OCI-LY7 (cell line): Measurements from ENCODE around the gene MARCHF9. TPM values are rescaled to one million over a fixed set of nuclear protein-coding genes. Genes with fewer than 3 reads are reported as not detected.

Source experiments
- BruUV-seq: library from RNA; stranded (reverse); fragments of 400-500 nt; replicated peaks from 2 replicates; lab custom pipeline; 2021; lab: Mats Ljungman, UMichigan
- CTCF ChIA-PET: fragments of 300-600 bp; sonication (Branson Sonifier 250); formaldehyde crosslinking; loops from one replicate; lab custom pipeline; 2022; ENCODE audit warnings: antibody characterized with exemption; ENCODE audit not compliant: unreplicated experiment; lab: Charles Lee
- POLR2A ChIA-PET: fragments of 300-600 bp; sonication (Branson Sonifier 250); formaldehyde crosslinking; loops from one replicate; lab custom pipeline; 2022; ENCODE audit warnings: antibody characterized with exemption; lab: Charles Lee
- DNase-seq: peaks from one replicate; pipeline ENCODE4 v3.0.0-alpha.2; 2015; ENCODE audit warnings: low spot score
- H2AFZ ChIP-seq: fragments of 200-600 bp; sonication (generic), shearing (Covaris generic); 2 replicates; pipeline ENCODE4 v1.6.1; 2014; ENCODE audit warnings: mild to moderate bottlenecking, antibody characterized with exemption, low read length, moderate library complexity
- H3K27ac ChIP-seq: fragments of 200-600 bp; sonication (generic); 2 replicates; pipeline ENCODE4 v1.5.1; 2014; ENCODE audit warnings: mixed run types, low read depth, mild to moderate bottlenecking, moderate library complexity, low read length, inconsistent platforms; ENCODE audit not compliant: poor library complexity, severe bottlenecking
- H3K36me3 ChIP-seq: fragments of 200-600 bp; sonication (generic); 2 replicates; pipeline ENCODE4 v1.6.1; 2014; ENCODE audit warnings: mild to moderate bottlenecking, antibody characterized with exemption, low read length, moderate library complexity, mixed read lengths; ENCODE audit not compliant: insufficient read depth
- H3K4me1 ChIP-seq: fragments of 200-600 bp; sonication (generic); 2 replicates; pipeline ENCODE4 v1.5.1; 2014; ENCODE audit warnings: mild to moderate bottlenecking, low read length; ENCODE audit not compliant: insufficient read depth, poor library complexity, severe bottlenecking
- H3K4me2 ChIP-seq: fragments of 200-600 bp; sonication (generic); 2 replicates; pipeline ENCODE4 v1.6.1; 2014; ENCODE audit warnings: mild to moderate bottlenecking, low read length
- H3K4me3 ChIP-seq: fragments of 200-600 bp; sonication (generic); 2 replicates; pipeline ENCODE4 v1.5.1; 2014; ENCODE audit warnings: mild to moderate bottlenecking, low read depth, low read length; ENCODE audit not compliant: poor library complexity, severe bottlenecking
- H3K79me2 ChIP-seq: fragments of 200-600 bp; sonication (generic); 2 replicates; pipeline ENCODE4 v1.6.1; 2016; ENCODE audit warnings: low read depth, mild to moderate bottlenecking, low read length, moderate library complexity, mixed read lengths; ENCODE audit not compliant: insufficient read depth
- H3K9me2 ChIP-seq: fragments of 200-600 bp; sonication (generic); 2 replicates; pipeline ENCODE4 v1.6.1; 2016; ENCODE audit warnings: mild to moderate bottlenecking, low read length, mixed read lengths; ENCODE audit not compliant: insufficient read depth
- H3K9me3 ChIP-seq: fragments of 200-600 bp; sonication (generic); 2 replicates; pipeline ENCODE4 v1.6.1; 2014; ENCODE audit warnings: mild to moderate bottlenecking, mixed run types, low read length, mixed read lengths
- H4K20me1 ChIP-seq: fragments of 200-600 bp; sonication (generic); 2 replicates; pipeline ENCODE4 v1.6.1; 2014; ENCODE audit warnings: mild to moderate bottlenecking, antibody characterized with exemption, low read length, moderate library complexity, mixed read lengths; ENCODE audit not compliant: insufficient read depth
- EZH2phosphoT487 ChIP-seq: fragments of 200-600 bp; sonication (generic); IDR thresholded peaks from 2 replicates; pipeline ENCODE4 v1.6.1; 2018; ENCODE audit warnings: low read depth, borderline replicate concordance, mild to moderate bottlenecking, mixed run types, antibody characterized with exemption, low read length, moderate library complexity, mixed read lengths
- intact Hi-C: fragments of 100-400 bp; cut with micrococcal nuclease; formaldehyde crosslinking; loops from one replicate; pipeline ENCODE4 v1.10.0; 2022; ENCODE audit not compliant: unreplicated experiment
- total RNA-seq, 2 experiments: library from RNA; depleted of rRNA in 1 of 2; stranded (reverse); fragments of >200 nt in 1 of 2; shearing (Covaris generic) in 1 of 2; gene quantifications; 2 replicates each; pipeline ENCODE4 v1.2.3, GENCODE V29; 2014 to 2022
- TF ChIP-seq, protein P1 (sequence below): fragments of 200-600 bp; sonication (generic); conservative IDR thresholded peaks from 2 replicates; pipeline ENCODE4 v1.5.1; 2014; ENCODE audit warnings: mild to moderate bottlenecking, antibody characterized with exemption, low read length, moderate library complexity, mixed read lengths

MARCHF9 gene
- total RNA-seq, 2 experiments from 2014 or later = 29.3 to 46.2 TPM

- no peaks in the 10 kb centered on the region for H3K9me3 ChIP-seq
- H3K4me2 ChIP-seq = no peak overlapping the region
- no TSS peak for BruUV-seq
- TF ChIP-seq, protein P1, sequence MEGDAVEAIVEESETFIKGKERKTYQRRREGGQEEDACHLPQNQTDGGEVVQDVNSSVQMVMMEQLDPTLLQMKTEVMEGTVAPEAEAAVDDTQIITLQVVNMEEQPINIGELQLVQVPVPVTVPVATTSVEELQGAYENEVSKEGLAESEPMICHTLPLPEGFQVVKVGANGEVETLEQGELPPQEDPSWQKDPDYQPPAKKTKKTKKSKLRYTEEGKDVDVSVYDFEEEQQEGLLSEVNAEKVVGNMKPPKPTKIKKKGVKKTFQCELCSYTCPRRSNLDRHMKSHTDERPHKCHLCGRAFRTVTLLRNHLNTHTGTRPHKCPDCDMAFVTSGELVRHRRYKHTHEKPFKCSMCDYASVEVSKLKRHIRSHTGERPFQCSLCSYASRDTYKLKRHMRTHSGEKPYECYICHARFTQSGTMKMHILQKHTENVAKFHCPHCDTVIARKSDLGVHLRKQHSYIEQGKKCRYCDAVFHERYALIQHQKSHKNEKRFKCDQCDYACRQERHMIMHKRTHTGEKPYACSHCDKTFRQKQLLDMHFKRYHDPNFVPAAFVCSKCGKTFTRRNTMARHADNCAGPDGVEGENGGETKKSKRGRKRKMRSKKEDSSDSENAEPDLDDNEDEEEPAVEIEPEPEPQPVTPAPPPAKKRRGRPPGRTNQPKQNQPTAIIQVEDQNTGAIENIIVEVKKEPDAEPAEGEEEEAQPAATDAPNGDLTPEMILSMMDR = no peak
- no peak for TF ChIP-seq EZH2phosphoT487
- no peaks in the 10 kb centered on the region for H4K20me1 ChIP-seq
- H3K4me3 ChIP-seq = no peak overlapping the region
- H3K79me2 ChIP-seq = no peaks in the 10 kb centered on the region
- H3K27ac ChIP-seq = no peak overlapping the region
- CTCF ChIA-PET = no interaction called here
- peaks cover 63% of the 10 kb centered on the region for H3K36me3 ChIP-seq
- H3K4me1 ChIP-seq = no peaks in the 10 kb centered on the region
- H3K9me2 ChIP-seq = no peaks in the 10 kb centered on the region
- no peak overlapping the region for H2AFZ ChIP-seq
- intact Hi-C loops = no loop called here
- POLR2A ChIA-PET = interaction anchor here (0.6 kb wide), 1 partner anchor 617 kb away, joined by 3 read pairs; no protein-coding TSS in a partner anchor
- no peak for DNase-seq
Observed at GRCh38 chr12:57732270-57732669, 22.6 kb upstream of the MARCHF9 start.

DNA sequence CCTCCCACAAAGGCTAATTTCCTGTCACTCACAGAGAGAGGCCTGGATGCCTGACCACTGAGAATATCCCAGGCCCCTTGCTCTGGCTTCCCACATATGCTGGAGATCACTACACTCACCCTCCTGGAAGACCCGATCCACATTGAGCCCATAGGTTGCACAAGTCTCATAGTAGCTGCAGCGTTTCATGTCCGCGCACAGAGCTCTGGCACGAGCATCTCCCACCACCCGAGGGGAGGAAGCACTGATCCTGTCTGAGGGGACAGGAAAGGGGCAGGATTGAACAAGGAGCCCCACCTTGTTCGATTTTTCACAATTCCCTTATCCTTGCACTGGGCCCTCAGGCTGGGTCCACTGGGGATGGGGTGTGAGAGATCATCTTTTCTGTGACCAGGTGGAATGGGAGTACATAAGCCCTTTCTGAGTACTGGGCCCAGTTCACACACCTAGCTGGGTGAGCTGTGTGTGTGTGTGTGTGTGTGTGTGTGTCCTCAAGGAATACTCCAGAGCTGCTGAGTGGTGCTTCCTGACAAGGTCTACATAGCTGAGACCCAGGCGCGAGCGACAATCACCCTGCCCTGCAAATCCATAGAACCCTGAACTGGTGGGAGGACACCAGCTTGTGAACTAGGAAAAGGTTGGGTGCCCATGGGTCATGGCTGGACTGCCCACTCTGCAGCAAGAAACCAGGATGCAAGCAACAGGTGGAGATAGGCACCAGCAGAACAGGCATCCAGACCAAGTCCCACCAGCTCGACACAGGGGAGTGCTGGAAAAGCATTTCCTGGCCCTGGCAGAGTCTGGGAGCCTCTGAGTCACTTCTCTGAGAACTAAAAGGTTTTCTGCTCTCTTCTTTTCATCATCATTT, 21.9 kb upstream of the MARCHF9 start:
- peaks cover 56% of the 10 kb centered on the region for H3K36me3 ChIP-seq
- intact Hi-C loops = no loop called here
- POLR2A ChIA-PET = interaction anchor here (0.6 kb wide), 2 partner anchors 179 to 618 kb away, joined by 3 read pairs; no protein-coding TSS in a partner anchor

More for the DNA sequence above, 21.9 kb upstream of the MARCHF9 start:
- H2AFZ ChIP-seq = no peak overlapping the region
- no peaks in the 10 kb centered on the region for H3K9me3 ChIP-seq
- BruUV-seq = no TSS peak
- no peak overlapping the region for H3K27ac ChIP-seq
- DNase-seq = no peak
- no peaks in the 10 kb centered on the region for H3K4me1 ChIP-seq
- no peaks in the 10 kb centered on the region for H3K9me2 ChIP-seq
- CTCF ChIA-PET = no interaction called here
- H3K4me2 ChIP-seq = no peak overlapping the region
- no peaks in the 10 kb centered on the region for H4K20me1 ChIP-seq
- H3K79me2 ChIP-seq = no peaks in the 10 kb centered on the region
- no peak for TF ChIP-seq EZH2phosphoT487
- TF ChIP-seq, protein P1 = no peak
- H3K4me3 ChIP-seq = no peak overlapping the region
